HG02852 (cell line): Measurements from ENCODE around the gene HOXD1.

Source experiments
- ATAC-seq: cut with Tn5 transposase; IDR thresholded peaks from one replicate; pipeline ENCODE4 v1.9.1; 2021; ENCODE audit warnings: mild to moderate bottlenecking, moderate library complexity; ENCODE audit not compliant: unreplicated experiment

HOXD1 gene

GRCh38 chr2:176178757-176179295 lies 9.6 kb upstream of the HOXD1 start:
- ATAC-seq, result no peak

DNA sequence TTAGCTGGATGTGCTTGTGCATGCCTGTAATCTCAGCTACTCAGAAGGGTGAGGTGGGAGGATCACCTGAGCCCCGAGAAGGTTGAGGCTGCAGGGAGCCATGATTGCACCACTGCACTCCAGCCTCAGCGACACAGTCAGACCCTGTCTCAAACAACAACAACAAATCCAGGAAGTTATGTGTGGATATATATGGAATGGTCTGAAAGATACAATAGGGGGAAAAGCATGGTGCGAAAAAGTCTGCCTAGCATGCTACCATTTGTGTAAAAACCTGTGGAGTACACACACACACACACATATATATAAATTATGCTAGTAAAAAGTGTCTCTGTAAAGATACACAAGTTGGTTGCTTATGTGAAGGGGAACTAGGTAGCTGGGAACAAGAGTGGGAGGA lies 6.9 kb upstream of the HOXD1 start:
- no peak for ATAC-seq

- ATAC-seq, result no peak
These were observed 5.8 kb upstream of the HOXD1 start for GRCh38 chr2:176182671-176183070.

GRCh38 chr2:176184749-176185148 lies 3.7 kb upstream of the HOXD1 start:
- no peak for ATAC-seq

DNA sequence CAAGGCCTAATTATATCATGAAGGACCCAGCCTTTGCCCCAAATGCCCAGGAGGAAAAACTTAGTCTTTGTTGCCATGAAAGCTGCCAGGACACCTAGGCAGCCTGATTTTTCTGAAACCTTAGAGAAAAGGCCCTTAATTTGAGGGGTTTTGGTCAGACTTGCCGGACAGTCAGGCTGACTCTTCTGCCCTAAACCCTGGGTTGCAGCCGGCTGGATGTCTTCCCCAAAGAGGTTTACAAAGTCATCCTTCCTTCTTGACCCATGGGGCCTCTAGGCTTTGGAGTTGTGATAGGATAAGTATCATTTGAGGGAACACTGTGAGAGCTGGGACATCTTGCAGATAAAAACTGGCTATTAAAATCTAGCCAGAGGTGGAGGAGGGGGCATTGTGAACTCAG lies 2.4 kb upstream of the HOXD1 start:
- no peak for ATAC-seq

DNA sequence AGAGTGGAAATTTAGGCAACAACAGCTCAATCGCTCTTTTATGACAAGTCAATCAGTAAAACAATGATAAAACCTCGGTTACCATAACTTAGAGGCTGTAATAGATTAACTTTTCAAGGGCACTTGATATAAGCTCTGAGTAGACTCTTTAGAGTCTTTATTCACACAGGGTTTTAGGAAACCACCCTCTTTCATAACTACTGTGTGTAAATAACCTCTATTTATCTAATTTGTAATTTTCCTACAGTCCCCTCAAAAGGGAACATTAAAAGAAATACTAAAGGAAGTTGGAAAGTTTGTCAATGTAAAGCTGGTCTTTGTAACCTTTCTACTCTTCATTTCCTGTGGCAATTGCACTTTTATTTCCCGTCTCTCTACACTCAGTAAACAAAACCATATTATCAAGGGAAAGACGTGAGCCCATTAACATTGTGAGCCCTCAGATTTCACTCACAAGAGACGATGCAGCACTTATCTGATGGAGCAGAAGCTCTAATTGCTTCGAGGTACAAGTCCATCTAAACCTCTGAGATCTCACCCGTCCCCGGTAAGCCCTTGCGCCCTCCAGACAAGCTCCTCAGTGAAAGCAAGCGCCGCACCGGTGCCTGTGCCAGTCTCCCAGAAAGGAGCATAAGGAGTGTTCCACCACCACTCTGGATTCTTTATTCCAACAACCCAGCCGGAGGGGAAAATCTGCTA lies 1.1 kb upstream of the HOXD1 start:
- no peak for ATAC-seq

GRCh38 chr2:176188774-176189680 lies 559 bp downstream of the HOXD1 start:
- no peak for ATAC-seq

GRCh38 chr2:176189681-176190641 lies 1.5 kb downstream of the HOXD1 start:
- ATAC-seq, result no peak

DNA sequence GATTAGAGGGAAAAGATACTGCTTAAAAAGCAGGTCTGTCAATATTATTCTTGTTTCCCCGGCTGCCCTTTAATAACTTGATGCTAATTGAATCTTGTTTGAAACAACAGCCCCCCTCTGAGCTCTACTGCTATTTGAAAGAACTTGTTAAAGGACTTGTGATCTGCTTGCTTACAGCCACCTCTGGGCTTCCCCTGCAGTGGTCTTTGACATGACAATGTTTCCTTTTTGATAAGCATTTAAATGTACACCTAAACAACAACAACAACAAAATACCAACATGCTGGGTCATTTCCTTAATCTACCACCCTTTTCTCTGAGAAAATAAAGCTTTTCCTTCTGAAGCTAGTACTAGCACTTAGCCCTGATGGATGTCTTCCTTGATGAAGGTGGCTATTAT lies 3.9 kb downstream of the HOXD1 start:
- ATAC-seq, result no peak

DNA sequence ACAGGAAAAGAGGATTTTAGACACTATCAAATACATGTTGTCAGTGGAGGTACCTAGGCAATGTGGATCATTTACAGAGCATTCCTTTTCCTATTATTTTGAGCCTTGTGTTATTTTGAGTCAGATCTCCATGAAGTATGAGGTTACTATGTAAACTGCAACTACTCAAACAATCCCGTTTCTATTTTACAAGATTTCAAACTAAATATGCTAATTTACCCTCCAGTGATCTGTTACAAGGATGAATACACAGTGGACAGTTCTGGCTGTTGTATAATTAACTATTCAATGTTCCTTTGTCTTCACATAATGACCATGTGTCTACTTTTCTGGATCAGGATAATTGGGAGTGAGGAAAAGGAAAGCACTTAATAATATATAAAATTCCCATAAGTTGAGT lies 4.6 kb downstream of the HOXD1 start:
- ATAC-seq, result no peak

DNA sequence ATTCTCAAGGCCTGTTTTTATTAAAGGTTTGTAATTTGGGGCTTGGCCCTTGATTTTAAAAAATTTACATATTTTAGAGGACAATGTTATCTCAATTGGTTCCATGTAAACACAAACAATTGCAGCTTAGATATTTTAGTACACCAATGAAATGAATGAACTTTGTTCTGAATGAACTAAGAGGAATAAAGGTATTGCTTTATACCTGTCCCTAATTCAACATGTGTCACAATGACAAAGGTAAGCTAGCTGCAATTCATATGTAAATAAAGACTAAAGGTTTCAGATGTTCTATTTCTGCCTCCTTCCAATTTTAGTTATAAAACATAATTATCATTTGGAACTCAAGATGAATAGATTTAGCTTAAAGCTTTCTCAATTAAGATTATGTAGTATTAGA lies 11.4 kb downstream of the HOXD1 start:
- ATAC-seq, result no peak

DNA sequence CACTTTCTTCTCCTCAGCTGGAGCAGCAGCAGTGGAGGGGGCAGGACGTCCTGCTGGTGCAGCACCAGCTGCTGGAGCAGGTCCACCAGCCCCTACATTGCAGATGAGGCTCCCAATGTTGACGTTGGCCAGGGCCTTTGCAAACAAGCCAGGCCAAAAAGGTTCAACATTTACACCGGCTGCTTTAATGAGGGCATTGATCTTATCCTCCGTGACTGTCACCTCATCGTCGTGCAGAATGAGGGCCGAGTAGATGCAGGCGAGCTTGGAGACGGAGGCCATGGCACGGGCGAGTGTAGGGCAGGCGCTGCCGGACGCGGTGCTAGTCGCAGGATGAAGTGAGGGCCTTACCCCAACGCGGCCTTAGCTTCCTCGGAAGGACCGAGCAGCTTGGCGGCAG lies 12.5 kb downstream of the HOXD1 start:
- ATAC-seq, result no peak

DNA sequence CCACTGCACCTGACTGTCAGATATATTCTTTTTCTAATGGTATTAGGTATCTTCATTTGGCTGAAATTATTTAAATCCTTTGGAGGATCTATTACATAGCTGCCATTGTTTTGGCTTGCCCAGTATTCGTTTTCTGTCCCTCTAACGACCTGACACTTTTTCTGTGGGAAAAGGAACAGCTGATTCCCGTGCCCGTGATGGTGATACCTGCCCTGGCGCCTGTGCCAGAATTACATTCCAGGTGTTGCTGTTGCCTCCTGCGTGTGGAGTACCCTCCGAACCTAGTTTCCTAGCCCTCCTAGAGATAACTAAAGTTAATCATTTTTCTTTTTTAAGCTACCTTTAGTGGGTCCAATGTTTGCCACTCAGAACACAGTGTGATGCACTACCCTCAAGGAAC lies 14.0 kb downstream of the HOXD1 start:
- ATAC-seq, result no peak

- ATAC-seq, result no peak
These were observed 16.7 kb downstream of the HOXD1 start for GRCh38 chr2:176205126-176205525.

DNA sequence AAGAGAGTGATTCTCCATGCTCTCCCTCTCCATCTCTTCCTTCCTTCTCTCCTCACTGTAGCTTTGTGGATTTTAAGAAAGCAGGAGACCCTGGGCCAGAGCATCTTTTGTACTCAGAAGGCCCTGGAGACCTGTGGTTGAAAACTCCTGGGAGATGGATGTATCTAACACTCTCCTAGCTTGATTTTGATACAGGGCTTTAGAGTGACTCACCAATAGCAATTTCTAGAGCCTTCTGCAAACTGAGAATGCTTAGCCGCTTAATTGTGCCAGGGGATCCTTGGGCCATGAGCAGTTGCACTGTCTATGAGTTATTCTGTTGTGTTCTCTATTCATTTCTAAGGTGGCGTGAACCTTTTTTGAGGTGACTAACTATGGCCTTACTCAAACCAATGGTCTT lies 17.7 kb downstream of the HOXD1 start:
- no peak for ATAC-seq

GRCh38 chr2:176206682-176207081 lies 18.2 kb downstream of the HOXD1 start:
- no peak for ATAC-seq

DNA sequence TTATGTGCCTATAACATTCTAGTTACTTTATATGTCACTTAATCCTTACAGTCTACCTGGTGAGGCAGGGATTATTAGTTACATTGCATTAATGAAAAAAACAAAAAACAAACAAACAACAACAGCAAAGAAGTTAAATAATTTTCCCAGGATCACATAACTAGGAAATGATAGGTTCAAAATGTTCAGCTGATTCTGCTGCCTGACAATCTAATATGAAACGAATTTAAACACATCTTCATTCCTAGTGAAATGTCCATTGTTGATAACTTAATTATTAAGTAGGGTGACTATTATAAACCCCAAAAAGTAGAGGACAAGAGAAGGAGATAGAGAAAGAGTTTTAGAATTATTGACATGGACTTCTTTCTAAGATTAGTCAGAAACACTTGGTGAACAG lies 22.6 kb downstream of the HOXD1 start:
- ATAC-seq, result no peak

GRCh38 chr2:176212276-176212675 lies 23.8 kb downstream of the HOXD1 start:
- no peak for ATAC-seq

DNA sequence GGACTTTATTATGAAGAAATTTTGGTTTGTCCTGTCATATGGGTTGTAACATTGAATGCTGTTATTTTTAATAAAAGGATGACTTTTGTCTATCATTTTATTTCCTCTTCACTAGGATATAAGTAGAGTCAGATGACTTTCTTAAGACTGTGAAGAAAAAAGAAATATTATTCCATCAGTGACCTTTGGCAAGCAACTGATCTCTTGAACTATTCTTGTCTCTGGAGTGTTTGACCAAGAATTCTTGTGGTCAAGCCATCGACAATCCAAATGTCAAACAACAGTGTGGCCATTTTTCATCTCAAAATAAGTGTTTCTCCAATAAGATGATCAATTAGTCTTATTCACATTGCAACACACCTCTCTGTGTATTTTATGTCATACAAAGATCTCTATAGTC lies 24.9 kb downstream of the HOXD1 start:
- no peak for ATAC-seq

DNA sequence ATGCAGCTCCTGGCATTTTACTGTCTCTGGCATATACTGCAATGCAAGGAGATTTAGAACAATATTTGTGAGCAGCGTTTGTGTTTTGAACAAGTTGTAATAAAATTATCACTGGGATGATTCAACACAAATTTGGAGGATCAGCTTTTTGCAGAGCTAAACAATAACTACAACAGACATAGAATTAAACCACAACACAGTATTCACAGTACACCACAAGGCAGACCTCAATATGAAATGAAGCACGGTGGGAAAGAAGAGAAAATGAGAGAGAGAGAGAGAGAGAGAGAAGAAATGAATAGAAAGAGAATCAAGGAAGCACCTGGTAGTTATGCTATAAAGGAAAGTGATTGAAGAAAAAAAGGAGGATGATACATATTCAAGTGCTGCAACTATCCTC lies 39.4 kb downstream of the HOXD1 start:
- ATAC-seq, result no peak

GRCh38 chr2:176234156-176234555 lies 45.7 kb downstream of the HOXD1 start:
- no peak for ATAC-seq
